Right ventricle myocardium superior (tissue), 1 donor: Measurements from ENCODE around the gene LRRC74B. TPM values are rescaled to one million over a fixed set of nuclear protein-coding genes. Genes with fewer than 3 reads are reported as not detected.
"Not testable (repeated sequence)": the region's sequence is repeated elsewhere in the genome, so short reads cannot be mapped to it uniquely, and the experiment has no call there.

ENCODE experiments used
- ATAC-seq: fragments of 200-7000 bp; cut with Tn5 transposase; one replicate; pipeline ENCODE4 v1.9.1; 2020; ENCODE audit warnings: mild to moderate bottlenecking; ENCODE audit not compliant: poor library complexity
- DNase-seq: peaks from one replicate; pipeline ENCODE4 v3.0.0-alpha.2; 2020
- intact Hi-C: fragments of 100-400 bp; cut with DNase I; formaldehyde crosslinking; loops from one replicate; pipeline ENCODE4 v1.11.2; 2022
- total RNA-seq: library from RNA; stranded (reverse); fragmentation: NEBNext Ultra II Directional; extraction: Animal tissue kit (Norgen Biotek cat#: 25700); gene quantifications from one replicate; pipeline ENCODE4 v1.2.1, GENCODE V29; 2021
- donor health status: DM: no; HTN: yes; CAD: no; lungs with severe emphysema.

The LRRC74B gene
- total RNA-seq, 1 donor from 2014 or later = not detected

DNA sequence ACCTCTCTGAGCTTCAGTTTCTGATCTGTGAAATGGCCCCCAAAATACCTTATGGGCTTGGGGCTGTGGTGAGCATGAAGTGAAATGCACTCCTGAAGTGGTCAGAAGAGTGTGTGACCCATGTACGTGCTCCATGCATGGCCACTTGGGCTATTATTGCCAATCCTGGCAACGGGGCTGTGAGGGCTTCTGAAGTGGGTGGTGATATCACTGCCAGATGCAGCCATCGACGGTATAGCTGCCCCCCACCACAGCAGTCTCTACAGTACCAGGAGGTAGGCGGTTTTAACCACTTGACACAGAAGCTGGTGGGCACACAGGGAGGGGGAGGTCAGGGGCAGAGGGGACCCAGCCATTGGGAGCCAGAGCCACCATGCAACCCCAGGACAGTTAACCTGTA is 2.7 kb downstream of the LRRC74B start:
- DNase-seq, ATAC-seq, intact Hi-C loops: not testable (repeated sequence)

GRCh38 chr22:21048965-21049364 is 3.2 kb downstream of the LRRC74B start:
- ATAC-seq, DNase-seq, intact Hi-C loops: not testable (repeated sequence)

DNA sequence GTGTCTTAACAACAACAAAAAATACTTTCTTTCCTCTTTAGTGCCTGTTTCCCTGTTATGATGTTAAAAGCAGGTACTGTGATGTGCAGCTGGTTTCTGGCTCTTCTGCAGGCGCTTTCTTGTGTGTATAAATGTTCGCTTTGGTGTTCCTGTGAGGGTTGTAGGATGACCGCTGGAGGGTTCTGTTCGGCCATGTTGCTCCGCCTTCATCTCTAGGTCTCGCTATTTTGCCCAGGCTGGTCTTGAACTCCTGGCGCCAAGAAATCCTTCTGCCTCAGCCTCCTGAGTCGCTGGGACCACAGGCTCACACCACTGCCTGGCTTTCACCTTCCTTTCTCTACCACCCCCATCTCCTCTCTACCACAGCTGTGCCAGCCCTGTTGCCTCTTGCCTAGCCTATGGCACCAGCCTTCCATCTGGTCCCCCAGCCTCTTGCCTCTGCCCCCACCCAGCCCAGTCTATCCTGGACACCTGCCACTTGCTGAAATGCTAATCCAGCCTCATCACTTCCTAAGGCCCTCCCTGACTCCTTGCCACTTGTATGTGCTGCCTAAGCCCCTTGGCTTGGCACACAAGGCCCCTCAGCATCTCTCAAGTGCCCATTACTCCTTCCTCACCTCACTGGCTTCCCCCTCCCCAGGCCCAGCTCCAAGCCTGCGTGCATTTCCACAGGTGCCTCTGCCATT is 5.5 kb downstream of the LRRC74B start:
- ATAC-seq (no peak), DNase-seq (no peak)
- intact Hi-C loops = no loop called here

DNA sequence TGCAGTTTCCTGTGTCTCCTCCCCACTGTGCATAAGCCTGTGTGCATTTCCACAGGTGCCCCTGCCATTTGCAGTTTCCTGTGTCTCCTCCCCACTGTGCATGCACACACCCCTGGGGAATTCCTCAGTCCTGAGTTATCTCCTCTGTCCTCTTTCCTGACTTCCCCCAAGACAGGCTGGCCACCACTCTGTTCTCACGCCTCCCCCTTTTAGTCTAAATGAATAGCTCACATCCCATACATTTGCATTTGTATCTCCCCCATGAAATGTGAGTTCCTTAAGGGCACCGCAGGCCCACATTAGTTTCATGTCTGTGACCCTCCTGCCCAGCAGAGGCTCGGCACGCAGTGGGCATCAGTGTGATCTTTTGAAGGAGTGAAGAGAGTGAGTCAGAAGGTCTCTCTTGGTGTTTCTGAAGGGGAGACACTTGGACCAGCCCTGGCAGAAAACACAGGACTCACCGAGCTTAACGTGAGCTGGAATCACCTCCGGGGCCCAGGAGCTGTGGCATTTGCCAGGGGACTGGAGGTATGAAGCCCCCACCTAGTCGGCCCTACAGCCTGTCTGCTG is 6.2 kb downstream of the LRRC74B start:
- no peak for DNase-seq
- intact Hi-C loops = no loop called here
- ATAC-seq = no peak

DNA sequence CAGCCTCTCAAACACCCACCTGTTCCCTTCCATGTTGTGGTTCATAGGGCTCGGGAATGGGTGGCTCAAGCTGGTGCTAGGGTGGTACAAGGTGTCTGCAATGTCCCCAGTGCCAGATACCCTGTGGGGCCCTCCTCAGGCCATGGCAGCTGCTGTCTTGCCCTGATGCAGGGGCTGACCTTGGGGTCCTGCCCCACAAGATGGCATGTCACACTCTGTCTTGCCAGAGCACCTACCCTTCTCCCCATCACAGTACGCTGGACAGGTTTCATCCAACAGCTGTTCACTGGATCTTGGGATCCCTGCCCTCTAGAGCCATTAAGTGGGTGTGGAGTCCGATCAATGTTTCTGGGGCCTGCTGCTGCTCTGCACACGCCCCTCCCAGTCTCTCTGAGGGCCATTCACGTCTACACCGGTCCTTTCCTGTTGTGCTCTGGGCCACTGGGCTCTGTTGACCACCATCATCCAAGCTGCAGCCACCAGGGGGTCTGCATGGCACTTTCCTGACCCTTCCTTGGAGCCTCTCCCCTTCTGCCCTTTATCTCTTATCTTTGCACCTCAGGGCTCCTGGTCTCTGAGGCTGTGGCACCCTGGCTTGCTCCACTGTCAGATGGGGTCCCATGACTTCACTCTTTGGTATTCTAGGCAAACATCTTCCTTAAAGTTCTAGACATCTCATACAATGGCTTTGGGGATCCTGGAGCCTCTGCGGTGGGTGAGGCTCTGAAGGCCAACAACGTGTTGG is 7.1 kb downstream of the LRRC74B start:
- ATAC-seq = no peak
- no peak for DNase-seq
- intact Hi-C loops = no loop called here

- DNase-seq (no peak), ATAC-seq (no peak)
- intact Hi-C loops = no loop called here
Measured at GRCh38 chr22:21054046-21054713, 8.4 kb downstream of the LRRC74B start.

GRCh38 chr22:21054714-21055563 is 9.2 kb downstream of the LRRC74B start:
- ATAC-seq = no peak
- intact Hi-C loops = no loop called here
- no peak for DNase-seq

- no peak for DNase-seq
- intact Hi-C loops = no loop called here
- no peak for ATAC-seq
Measured at GRCh38 chr22:21055564-21055834, 9.8 kb downstream of the LRRC74B start.

DNA sequence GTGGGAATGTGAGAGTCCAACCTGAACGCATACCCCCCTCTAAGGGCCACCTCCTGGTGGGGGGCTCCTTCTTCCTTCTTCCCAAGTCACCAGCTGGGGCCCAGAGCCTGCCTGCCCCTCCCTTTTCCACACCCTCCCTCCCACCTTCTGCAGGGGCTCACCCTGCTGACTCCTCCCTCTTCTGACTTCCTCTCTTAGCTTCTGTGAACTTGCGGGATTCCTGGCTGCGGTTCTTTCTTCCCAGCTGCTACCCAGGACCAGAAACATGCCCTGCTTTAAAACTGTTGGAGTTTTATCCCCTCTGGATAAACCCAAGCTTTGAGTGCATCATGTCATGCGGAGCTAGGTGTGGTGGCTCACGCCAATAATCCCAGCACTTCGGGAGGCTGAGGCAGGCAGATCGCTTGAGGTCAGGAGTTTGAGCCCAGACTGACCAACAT is 10.2 kb downstream of the LRRC74B start:
- ATAC-seq = no peak
- intact Hi-C loops = no loop called here
- DNase-seq = no peak

GRCh38 chr22:21060363-21060762 is 14.6 kb downstream of the LRRC74B start:
- ATAC-seq = peak; percentile 82
- DNase-seq, intact Hi-C loops: not testable (repeated sequence)

DNA sequence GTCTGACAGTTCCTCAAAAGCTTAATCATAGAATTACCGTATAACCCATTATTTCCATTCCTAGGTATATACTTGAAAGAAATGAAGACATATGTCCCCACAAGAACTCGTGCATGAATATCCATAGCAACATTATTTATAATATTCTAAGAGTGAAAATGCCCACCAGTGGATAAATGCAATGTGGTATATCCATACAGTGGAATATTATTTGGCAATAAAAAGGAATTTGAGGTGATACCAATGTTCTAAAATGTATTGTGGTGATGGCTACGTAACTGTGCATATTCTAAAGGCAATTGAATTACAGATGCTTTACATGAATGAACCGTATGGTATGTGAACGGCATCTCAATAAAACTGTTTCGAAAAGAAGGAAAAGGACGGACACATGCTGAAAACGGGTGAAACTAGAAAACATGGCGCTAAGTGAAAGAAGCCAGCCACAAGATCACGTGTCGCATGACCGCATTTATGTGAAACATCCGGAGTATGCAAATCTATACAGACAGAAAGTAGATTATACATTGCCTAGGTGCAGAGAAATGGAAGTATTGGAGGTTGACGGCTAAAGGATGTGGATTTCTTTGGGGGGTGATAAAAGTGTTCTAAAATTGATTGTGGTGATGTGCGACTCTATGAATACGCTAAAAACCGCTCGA is 16.0 kb downstream of the LRRC74B start:
- intact Hi-C loops, DNase-seq, ATAC-seq: not testable (repeated sequence)

- ATAC-seq, intact Hi-C loops: not testable (repeated sequence)
Measured at GRCh38 chr22:21064425-21064824, 18.7 kb downstream of the LRRC74B start.

GRCh38 chr22:21064917-21065864 is 19.4 kb downstream of the LRRC74B start:
- peak; percentile 45 for ATAC-seq
- DNase-seq = no peak
- intact Hi-C loops = no loop called here

More at GRCh38 chr22:21064425-21064824, 18.7 kb downstream of the LRRC74B start:
- DNase-seq = not testable (repeated sequence)

DNA sequence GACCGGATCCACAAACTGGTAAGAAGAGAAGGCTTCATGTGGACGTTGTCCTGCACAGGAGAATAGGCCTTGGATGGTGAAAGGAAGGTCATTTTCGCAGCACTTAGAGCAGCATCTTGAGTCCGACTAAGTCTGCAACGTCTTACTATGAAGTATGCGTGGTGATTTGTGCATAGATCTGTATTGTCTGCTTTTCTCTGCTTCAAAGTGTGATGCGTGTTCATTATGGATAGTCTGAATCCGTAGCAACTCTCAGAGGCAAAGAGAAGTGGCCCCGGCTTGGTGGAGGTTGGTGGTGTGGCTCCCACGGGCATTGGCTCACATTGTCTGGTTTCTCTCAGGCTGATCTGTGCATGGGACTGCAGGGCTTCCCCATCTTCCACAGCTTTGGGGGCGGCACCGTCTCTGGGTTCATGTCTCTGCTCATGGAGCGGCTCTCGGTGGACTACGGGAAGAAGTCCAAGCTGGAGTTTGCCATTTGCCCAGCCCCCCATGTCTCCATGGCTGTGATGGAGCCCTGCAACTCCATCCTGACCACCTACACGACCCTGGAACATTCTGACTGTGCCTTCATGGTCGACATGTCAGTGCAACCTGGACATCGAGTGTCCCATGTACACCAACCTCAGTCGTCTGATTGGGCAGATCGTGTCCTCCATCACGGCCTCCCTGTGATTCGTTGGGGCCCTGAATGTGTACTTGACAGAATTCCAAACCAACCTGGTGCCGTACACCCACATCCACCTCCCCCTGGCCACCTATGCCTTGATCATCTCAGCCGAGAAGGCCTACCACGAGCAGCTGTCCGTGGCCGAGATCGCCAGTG is 21.5 kb downstream of the LRRC74B start:
- intact Hi-C loops = no loop called here
- ATAC-seq (no peak), DNase-seq (no peak)

DNA sequence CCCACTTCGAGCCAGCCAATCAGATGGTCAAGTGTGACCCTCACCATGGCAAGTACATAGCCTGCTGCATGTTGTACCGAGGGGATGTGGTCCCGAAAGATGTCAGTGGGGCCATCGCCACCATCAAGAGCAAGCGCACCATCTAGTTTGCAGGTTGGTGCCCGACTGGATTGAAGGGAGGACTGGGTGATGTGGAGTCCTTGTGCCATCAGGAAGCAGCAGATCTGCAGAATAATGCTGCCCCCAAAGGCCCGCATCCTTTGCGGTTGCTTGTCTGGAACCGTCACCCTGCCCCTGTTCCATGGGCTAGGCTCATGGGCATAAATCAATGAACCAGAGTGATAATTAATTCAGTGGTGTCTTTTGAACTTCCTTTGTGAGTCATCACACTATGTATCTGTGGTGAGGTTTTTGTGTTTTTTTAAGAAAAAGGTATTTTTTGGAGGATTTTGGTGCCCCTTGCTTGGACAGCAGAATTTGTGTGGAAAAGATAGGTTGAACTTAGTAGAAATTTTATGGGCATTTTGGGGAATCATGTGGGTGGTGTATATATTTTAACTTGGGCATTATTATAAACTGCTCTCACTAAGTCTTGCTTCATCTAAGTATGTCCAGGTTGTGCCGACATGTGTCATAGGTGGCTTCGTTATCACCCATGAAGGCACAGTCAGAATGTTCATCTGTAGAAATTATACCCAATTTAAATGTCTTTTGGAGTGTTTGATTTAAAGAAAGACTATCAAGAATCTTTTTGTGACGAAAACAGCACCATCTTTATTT is 22.3 kb downstream of the LRRC74B start:
- ATAC-seq (no peak), DNase-seq (no peak)
- intact Hi-C loops = no loop called here
